Tibial nerve (tissue), 4 donors: ENCODE data around the gene RAI2. TPM values are rescaled to one million over a fixed set of nuclear protein-coding genes. Genes with fewer than 3 reads are reported as not detected.
"Not testable (repeated sequence)": the region's sequence is repeated elsewhere in the genome, so short reads cannot be mapped to it uniquely, and the experiment has no call there.

ENCODE experiments used
- DNase-seq, 2 donors: peaks; one replicate each; pipeline ENCODE4 v3.0.0-alpha.2; 2019; ENCODE audit warnings: low spot score in 2 of 2
- H3K27ac ChIP-seq, 4 donors: fragments of 200-600 bp; sonication (generic) in 3 of 4; one replicate each; pipeline ENCODE4 v1.5.1; 2017 to 2019; ENCODE audit warnings: mild to moderate bottlenecking in 1 of 4
- H3K27me3 ChIP-seq, 2 donors: fragments of 200-600 bp; sonication (generic) in 1 of 2; one replicate each; pipeline versions ENCODE4 v1.5.1 to v1.6.0; 2017 to 2019
- H3K36me3 ChIP-seq, 3 donors: fragments of 200-600 bp; sonication (generic); one replicate each; pipeline ENCODE4 v1.5.1; 2018 to 2019
- H3K4me1 ChIP-seq, 4 donors: fragments of 200-600 bp; sonication (generic) in 3 of 4; one replicate each; pipeline ENCODE4 v1.5.1; 2017 to 2019
- H3K4me3 ChIP-seq, 4 donors: fragments of 200-600 bp; sonication (generic) in 3 of 4; one replicate each; pipeline ENCODE4 v1.5.1; 2017 to 2019; ENCODE audit warnings: mild to moderate bottlenecking in 1 of 4, moderate library complexity in 1 of 4
- H3K9me3 ChIP-seq, 4 donors: fragments of 200-600 bp; sonication (generic) in 3 of 4; one replicate each; pipeline ENCODE4 v1.5.1; 2017 to 2019
- CTCF ChIP-seq, 5 experiments: fragments of 200-600 bp in 3 of 5; fragments of 450-650 bp in 2 of 5; sonication (generic) in 3 of 5; IDR thresholded peaks; one replicate each; pipeline ENCODE4 v1.5.1; 2016 to 2019; ENCODE audit warnings: antibody characterized with exemption in 5 of 5, mild to moderate bottlenecking in 3 of 5, moderate library complexity in 2 of 5
- EP300 ChIP-seq, 2 donors: sonication (generic); formaldehyde crosslinking; IDR thresholded peaks; one replicate each; pipeline ENCODE4 v1.6.1; 2017; ENCODE audit warnings: antibody characterized with exemption in 2 of 2, mild to moderate bottlenecking in 1 of 2
- POLR2A ChIP-seq, 2 donors: fragments of 450-650 bp; IDR thresholded peaks; one replicate each; pipeline ENCODE4 v1.6.1; 2017; ENCODE audit warnings: antibody characterized with exemption in 2 of 2, mild to moderate bottlenecking in 2 of 2, moderate library complexity in 2 of 2
- WGBS, 2 donors: methylation state at CpG; one replicate each; pipeline ENCODE4 v1.1.5; 2018; 5-methylcytosine and 5-hydroxymethylcytosine counted together
- total RNA-seq, 4 donors: library from RNA; depleted of rRNA; stranded (reverse); fragments of >200 nt; gene quantifications; one replicate each; pipeline ENCODE4 v1.1.0, GENCODE V29; 2016

RAI2 gene
- total RNA-seq, 4 donors from 2014 or later: 17.1 to 25.1 (median 23.4) TPM

GRCh38 chrX:17788439-17788838, 72.7 kb downstream of the RAI2 start:
- H3K4me3 ChIP-seq: no peak overlapping the region
- DNase-seq: peak; percentile 14 to 18

GRCh38 chrX:17787557-17787956, 73.5 kb downstream of the RAI2 start:
- H3K27ac ChIP-seq: peak overlapping the region in 1 of 4 donors; percentile 29
- H3K4me1 ChIP-seq: peaks cover 0 to 5% (median 0%) of the 10 kb centered on the region in 4 donors
- no peaks in the 10 kb centered on the region for H3K9me3 ChIP-seq
- WGBS, 2 donors: 78 to 96% methylated on average over 4 to 11 of the region's 11 CpGs
- H3K27me3 ChIP-seq: no peaks in the 10 kb centered on the region
- no peak for DNase-seq
- H3K4me3 ChIP-seq: no peak overlapping the region
- TF ChIP-seq POLR2A (IDR thresholded peaks at IDR 0.05) (no peak), EP300 (IDR thresholded peaks at IDR 0.05) (no peak), CTCF (IDR thresholded peaks at IDR 0.05) (no peak)
- no peaks in the 10 kb centered on the region for H3K36me3 ChIP-seq

More at GRCh38 chrX:17788439-17788838, 72.7 kb downstream of the RAI2 start:
- no peaks in the 10 kb centered on the region for H3K27me3 ChIP-seq
- H3K9me3 ChIP-seq: no peaks in the 10 kb centered on the region
- H3K4me1 ChIP-seq: peaks cover 0 to 5% (median 0%) of the 10 kb centered on the region in 4 donors
- H3K36me3 ChIP-seq: no peaks in the 10 kb centered on the region
- TF ChIP-seq EP300 (IDR thresholded peaks at IDR 0.05) (no peak), CTCF (IDR thresholded peaks at IDR 0.05) (peak; percentile 54 to 79 (median 74))
- peak overlapping the region in 2 of 4 donors; percentile 11 to 29 for H3K27ac ChIP-seq
- WGBS, 2 donors: 5 to 14% methylated on average over 4 of the region's 4 CpGs

- H3K9me3 ChIP-seq, H3K36me3 ChIP-seq, DNase-seq, H3K4me1 ChIP-seq, H3K27ac ChIP-seq, H3K27me3 ChIP-seq, H3K4me3 ChIP-seq: not testable (repeated sequence)
- 53 to 66% methylated on average over 3 to 26 of the region's 31 CpGs for WGBS, 2 donors
Observed at GRCh38 chrX:17786554-17787347, 74.3 kb downstream of the RAI2 start.

- 83 to 88% methylated on average over 4 of the region's 4 CpGs for WGBS, 2 donors
- H3K9me3 ChIP-seq: no peaks in the 10 kb centered on the region
- TF ChIP-seq CTCF (IDR thresholded peaks at IDR 0.05) (no peak), POLR2A (IDR thresholded peaks at IDR 0.05) (no peak), EP300 (IDR thresholded peaks at IDR 0.05) (no peak)
- no peaks in the 10 kb centered on the region for H3K36me3 ChIP-seq
- H3K27me3 ChIP-seq: peaks cover 0 to 5% of the 10 kb centered on the region in 2 donors
- no peaks in the 10 kb centered on the region for H3K4me1 ChIP-seq
- no peak overlapping the region for H3K27ac ChIP-seq
- H3K4me3 ChIP-seq: no peak overlapping the region
- no peak for DNase-seq
Observed at GRCh38 chrX:17779434-17779833, 81.7 kb downstream of the RAI2 start.

GRCh38 chrX:17778997-17779396, 82.1 kb downstream of the RAI2 start:
- 53 to 75% methylated on average over 2 of the region's 2 CpGs for WGBS, 2 donors
- DNase-seq: no peak

More at GRCh38 chrX:17778997-17779396, 82.1 kb downstream of the RAI2 start:
- Histone ChIP-seq H3K27me3 (peaks cover 0 to 5% of the 10 kb centered on the region in 2 donors), H3K9me3 (no peaks in the 10 kb centered on the region), H3K27ac (no peak overlapping the region), H3K36me3 (no peaks in the 10 kb centered on the region), H3K4me1 (no peaks in the 10 kb centered on the region), H3K4me3 (no peak overlapping the region)
- no peak for TF ChIP-seq EP300 (IDR thresholded peaks at IDR 0.05)
- no peak for TF ChIP-seq CTCF (IDR thresholded peaks at IDR 0.05)
- TF ChIP-seq POLR2A (IDR thresholded peaks at IDR 0.05): no peak
